HEK293 (cell line): ENCODE results near the gene KCNJ15.

Experiments used
- CTCF ChIA-PET: fragments of 350-600 bp; formaldehyde crosslinking; extraction: SDS; loops from one replicate; lab custom pipeline; 2021; ENCODE audit warnings: antibody characterized with exemption; lab: Yijun Ruan, JAX
- POLR2A ChIA-PET: fragments of 300-600 bp; formaldehyde crosslinking; extraction: SDS; loops from one replicate; lab custom pipeline; 2020; ENCODE audit warnings: antibody characterized with exemption, inconsistent platforms; lab: Yijun Ruan, JAX
- H3K27ac ChIP-seq: fragments of 200-500 bp; sonication (Bioruptor generic); 2 replicates; pipeline ENCODE4 v1.5.1; 2014; ENCODE audit warnings: low read depth, low read length, control low read depth, inconsistent platforms; ENCODE audit errors: extremely low read depth
- H3K36me3 ChIP-seq, 2 experiments: fragments of 200-500 bp in 1 of 2; sonication (Bioruptor generic) in 1 of 2; 1 replicate in 1 of 2; 2 replicates in 1 of 2; pipeline ENCODE4 v1.5.1; 2014 to 2017; ENCODE audit warnings: inconsistent platforms in 2 of 2, low read length in 2 of 2; ENCODE audit not compliant: control insufficient read depth in 2 of 2, insufficient read depth in 1 of 2
- H3K4me1 ChIP-seq: fragments of 200-500 bp; sonication (Bioruptor generic); 2 replicates; pipeline ENCODE4 v1.5.1; 2014; ENCODE audit warnings: mild to moderate bottlenecking, low read length, inconsistent platforms; ENCODE audit not compliant: control insufficient read depth, insufficient read depth
- H3K4me3 ChIP-seq: 2 replicates; pipeline ENCODE4 v1.5.1; 2011; ENCODE audit warnings: low read depth, mild to moderate bottlenecking, control low read depth, low read length, moderate library complexity
- H3K9me3 ChIP-seq: fragments of 200-500 bp; sonication (Bioruptor generic); 2 replicates; pipeline ENCODE4 v1.5.1; 2014; ENCODE audit warnings: low read depth, low read length, inconsistent platforms; ENCODE audit not compliant: control insufficient read depth, insufficient read depth
- BCL11A ChIP-seq: fragments of 450-650 bp; formaldehyde crosslinking; IDR thresholded peaks from 2 replicates; pipeline ENCODE4 v1.5.1; 2016; ENCODE audit warnings: low read depth, missing biosample characterization, missing genetic modification characterization
- HIC1 ChIP-seq: fragments of 450-650 bp; formaldehyde crosslinking; IDR thresholded peaks from 2 replicates; pipeline ENCODE4 v1.5.1; 2016; ENCODE audit warnings: missing biosample characterization, missing genetic modification characterization
- KLF10 ChIP-seq: fragments of 450-650 bp; IDR thresholded peaks from 2 replicates; pipeline ENCODE4 v1.5.1; 2018; ENCODE audit warnings: missing biosample characterization, mild to moderate bottlenecking, missing genetic modification characterization
- REPIN1 ChIP-seq: fragments of 450-650 bp; formaldehyde crosslinking; IDR thresholded peaks from 2 replicates; pipeline ENCODE4 v1.5.1; 2017; ENCODE audit warnings: missing biosample characterization, missing genetic modification characterization, low read depth
- REST ChIP-seq: fragments of 450-650 bp; formaldehyde crosslinking; IDR thresholded peaks from 2 replicates; pipeline ENCODE4 v1.5.1; 2016; ENCODE audit warnings: missing biosample characterization, missing genetic modification characterization
- SCRT1 ChIP-seq: fragments of 450-650 bp; formaldehyde crosslinking; IDR thresholded peaks from 2 replicates; pipeline ENCODE4 v1.5.1; 2016; ENCODE audit warnings: missing biosample characterization, missing genetic modification characterization, borderline replicate concordance
- TCF7L2 ChIP-seq: IDR thresholded peaks from 2 replicates; pipeline ENCODE4 v1.6.1; 2011; ENCODE audit warnings: low read depth, mild to moderate bottlenecking, inconsistent platforms, low read length, moderate library complexity, borderline replicate concordance
- ZBTB11 ChIP-seq: fragments of 450-650 bp; formaldehyde crosslinking; conservative IDR thresholded peaks from 2 replicates; pipeline ENCODE4 v1.5.1; 2016; ENCODE audit warnings: low read depth, missing biosample characterization, missing genetic modification characterization
- ZBTB44 ChIP-seq: fragments of 450-650 bp; IDR thresholded peaks from 2 replicates; pipeline ENCODE4 v1.5.1; 2018; ENCODE audit warnings: missing biosample characterization, mild to moderate bottlenecking, missing genetic modification characterization
- ZFP3 ChIP-seq: fragments of 450-650 bp; formaldehyde crosslinking; IDR thresholded peaks from 2 replicates; pipeline ENCODE4 v1.5.1; 2016; ENCODE audit warnings: low read depth, missing biosample characterization, missing genetic modification characterization
- ZNF140 ChIP-seq: fragments of 450-650 bp; formaldehyde crosslinking; IDR thresholded peaks from 2 replicates; pipeline ENCODE4 v1.5.1; 2016; ENCODE audit warnings: missing biosample characterization, missing genetic modification characterization
- ZNF274 ChIP-seq, 2 experiments: fragments of 200-500 bp in 1 of 2; fragments of 450-650 bp in 1 of 2; sonication (Bioruptor generic) in 1 of 2; formaldehyde crosslinking in 1 of 2; IDR thresholded peaks; 2 replicates each; pipeline versions ENCODE4 v1.5.1 to v1.6.1; 2014 to 2016; ENCODE audit warnings: borderline replicate concordance in 1 of 2, inconsistent platforms in 1 of 2, low read length in 1 of 2, missing biosample characterization in 1 of 2, missing genetic modification characterization in 1 of 2
- ZNF510 ChIP-seq: fragments of 450-650 bp; formaldehyde crosslinking; IDR thresholded peaks from 2 replicates; pipeline ENCODE4 v1.5.1; 2018; ENCODE audit warnings: mild to moderate bottlenecking, missing genetic modification characterization, missing biosample characterization; ENCODE audit not compliant: insufficient replicate concordance
- ZNF514 ChIP-seq: fragments of 450-650 bp; formaldehyde crosslinking; IDR thresholded peaks from 2 replicates; pipeline ENCODE4 v1.5.1; 2016; ENCODE audit warnings: missing biosample characterization, missing genetic modification characterization
- ZNF521 ChIP-seq: fragments of 450-650 bp; formaldehyde crosslinking; IDR thresholded peaks from 2 replicates; pipeline ENCODE4 v1.5.1; 2017; ENCODE audit warnings: missing biosample characterization, mild to moderate bottlenecking, missing genetic modification characterization
- ZNF658 ChIP-seq: fragments of 450-650 bp; formaldehyde crosslinking; IDR thresholded peaks from 2 replicates; pipeline ENCODE4; 2016; ENCODE audit warnings: missing biosample characterization, missing genetic modification characterization
- ZNF670 ChIP-seq: fragments of 450-650 bp; formaldehyde crosslinking; IDR thresholded peaks from 2 replicates; pipeline ENCODE4 v1.5.1; 2016; ENCODE audit warnings: missing biosample characterization, missing genetic modification characterization, low read depth
- ZNF707 ChIP-seq: fragments of 450-650 bp; formaldehyde crosslinking; IDR thresholded peaks from 2 replicates; pipeline ENCODE4 v1.5.1; 2016; ENCODE audit warnings: missing biosample characterization, missing genetic modification characterization

The KCNJ15 gene

GRCh38 chr21:38240129-38240528, 16.7 kb upstream of the KCNJ15 start:
- Histone ChIP-seq H3K4me3 (no peak overlapping the region), H3K27ac (no peak overlapping the region)
- TF ChIP-seq ZNF510 (tag by site-specific recombination) (no peak), TCF7L2 (no peak), REST (tag by site-specific recombination) (no peak)
- TF ChIP-seq, all 188 proteins: peak for 0
- CTCF ChIA-PET: interaction anchor here (0.6 to 2.4 kb wide), 2 partner anchors 112 to 453 kb away, joined by 4 to 15 read pairs; no protein-coding TSS in a partner anchor
- peaks cover 12% of the 10 kb centered on the region for H3K4me1 ChIP-seq
- no peaks in the 10 kb centered on the region for H3K36me3 ChIP-seq
- H3K9me3 ChIP-seq: no peaks in the 10 kb centered on the region
- POLR2A ChIA-PET: no interaction called here

GRCh38 chr21:38241029-38241740, 15.6 kb upstream of the KCNJ15 start:
- no peak for TF ChIP-seq KLF10 (tag by site-specific recombination)
- TF ChIP-seq ZNF514 (tag by site-specific recombination): no peak
- TF ChIP-seq ZNF510 (tag by site-specific recombination): no peak
- TF ChIP-seq ZNF521 (tag by site-specific recombination): no peak
- no peak for TF ChIP-seq ZNF658 (tag by site-specific recombination)
- TF ChIP-seq ZBTB11 (tag by site-specific recombination): no peak
- TF ChIP-seq REPIN1: no peak
- TF ChIP-seq ZBTB44: no peak
- no peak for TF ChIP-seq SCRT1 (tag by site-specific recombination)
- no peak for TF ChIP-seq ZNF140 (tag by site-specific recombination)
- no peak for TF ChIP-seq BCL11A
- no peak for TF ChIP-seq ZNF670 (tag by site-specific recombination)
- no peak for TF ChIP-seq ZFP3 (tag by site-specific recombination)
- no peak for TF ChIP-seq ZNF707 (tag by site-specific recombination)
- TF ChIP-seq HIC1 (tag by site-specific recombination): no peak
- no peak for TF ChIP-seq ZNF274 (IDR thresholded peaks at IDR 0.05; ENCODE audit: low read length)
- TF ChIP-seq ZNF274 (tag by site-specific recombination; IDR thresholded peaks at IDR 0.05; ENCODE audit: borderline replicate concordance): no peak
- CTCF ChIA-PET: interaction anchor here (2.4 kb wide), 1 partner anchor 111 kb away, joined by 15 read pairs; no protein-coding TSS in a partner anchor
- H3K36me3 ChIP-seq: no peaks in the 10 kb centered on the region

More at GRCh38 chr21:38241029-38241740, 15.6 kb upstream of the KCNJ15 start:
- POLR2A ChIA-PET: no interaction called here
- Histone ChIP-seq H3K9me3 (no peaks in the 10 kb centered on the region), H3K4me3 (no peak overlapping the region), H3K4me1 (peaks cover 12% of the 10 kb centered on the region), H3K27ac (no peak overlapping the region)
